Vagina (tissue), 2 donors: ENCODE measurements around the gene PGAM5.

ENCODE experiments used
- POLR2A ChIP-seq, 2 donors: fragments of 450-650 bp; IDR thresholded peaks; one replicate each; pipeline ENCODE4 v1.6.1; 2017; ENCODE audit warnings: antibody characterized with exemption in 2 of 2, mild to moderate bottlenecking in 2 of 2, moderate library complexity in 2 of 2
- POLR2AphosphoS5 ChIP-seq, 2 donors: sonication (generic); formaldehyde crosslinking; IDR thresholded peaks; one replicate each; pipeline ENCODE4 v1.9.0; 2017; ENCODE audit warnings: antibody characterized with exemption in 2 of 2, mild to moderate bottlenecking in 2 of 2, low read depth in 1 of 2; ENCODE audit not compliant: insufficient read depth in 1 of 2
- TF ChIP-seq, protein P1 (sequence below), 3 experiments: fragments of 450-650 bp in 2 of 3; fragments of 200-600 bp in 1 of 3; sonication (generic) in 1 of 3; IDR thresholded peaks; one replicate each; pipeline ENCODE4 v1.5.1; 2017 to 2019; ENCODE audit warnings: antibody characterized with exemption in 3 of 3, mild to moderate bottlenecking in 2 of 3, moderate library complexity in 2 of 3

DNA sequence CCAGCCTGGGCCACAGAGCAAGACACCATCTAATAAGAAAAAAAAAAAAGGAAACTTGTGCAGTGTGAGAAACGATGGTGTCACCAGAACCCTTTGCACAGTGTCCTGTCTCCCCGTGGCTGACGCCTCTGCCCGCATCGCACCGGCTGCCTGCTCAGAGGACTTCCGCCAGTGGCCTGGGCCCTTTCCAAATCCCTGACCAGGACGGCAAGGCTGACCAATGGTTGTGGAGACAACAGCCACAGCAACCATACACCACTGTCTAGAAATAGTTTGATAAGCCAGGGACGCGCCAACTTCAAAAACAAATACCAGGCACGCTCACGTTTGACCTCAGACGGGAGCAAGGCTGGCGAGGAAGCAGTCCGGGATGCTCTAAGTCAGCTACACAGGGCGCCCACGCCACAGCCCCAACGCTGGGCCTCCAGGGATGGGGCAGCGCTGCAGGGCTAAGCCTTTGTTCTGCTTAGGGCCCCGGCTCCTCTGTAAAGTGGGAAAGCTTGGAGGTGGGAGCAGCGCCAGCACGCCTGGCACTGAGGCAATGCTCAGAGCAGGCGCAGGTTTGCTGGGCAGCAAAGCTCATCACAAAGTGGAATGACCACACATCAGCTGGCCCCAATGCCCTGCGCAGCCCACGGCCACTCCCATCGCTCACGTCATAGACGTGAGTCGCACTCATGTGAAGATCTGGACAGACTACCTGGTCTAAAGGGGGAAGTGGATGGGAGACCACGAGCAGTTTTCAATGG is 12.5 kb downstream of the PGAM5 start:
- TF ChIP-seq, protein P1, sequence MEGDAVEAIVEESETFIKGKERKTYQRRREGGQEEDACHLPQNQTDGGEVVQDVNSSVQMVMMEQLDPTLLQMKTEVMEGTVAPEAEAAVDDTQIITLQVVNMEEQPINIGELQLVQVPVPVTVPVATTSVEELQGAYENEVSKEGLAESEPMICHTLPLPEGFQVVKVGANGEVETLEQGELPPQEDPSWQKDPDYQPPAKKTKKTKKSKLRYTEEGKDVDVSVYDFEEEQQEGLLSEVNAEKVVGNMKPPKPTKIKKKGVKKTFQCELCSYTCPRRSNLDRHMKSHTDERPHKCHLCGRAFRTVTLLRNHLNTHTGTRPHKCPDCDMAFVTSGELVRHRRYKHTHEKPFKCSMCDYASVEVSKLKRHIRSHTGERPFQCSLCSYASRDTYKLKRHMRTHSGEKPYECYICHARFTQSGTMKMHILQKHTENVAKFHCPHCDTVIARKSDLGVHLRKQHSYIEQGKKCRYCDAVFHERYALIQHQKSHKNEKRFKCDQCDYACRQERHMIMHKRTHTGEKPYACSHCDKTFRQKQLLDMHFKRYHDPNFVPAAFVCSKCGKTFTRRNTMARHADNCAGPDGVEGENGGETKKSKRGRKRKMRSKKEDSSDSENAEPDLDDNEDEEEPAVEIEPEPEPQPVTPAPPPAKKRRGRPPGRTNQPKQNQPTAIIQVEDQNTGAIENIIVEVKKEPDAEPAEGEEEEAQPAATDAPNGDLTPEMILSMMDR (IDR thresholded peaks at IDR 0.05) = no peak
- no peak for TF ChIP-seq POLR2A (IDR thresholded peaks at IDR 0.05)
- TF ChIP-seq POLR2AphosphoS5 (IDR thresholded peaks at IDR 0.05; ENCODE audit: insufficient read depth in 1 of 2, low read depth in 1 of 2) = no peak
